ENCODE measurements around the gene LZTS3. TPM values are rescaled to one million over a fixed set of nuclear protein-coding genes. Genes with fewer than 3 reads are reported as not detected.
"Not testable (repeated sequence)": the region's sequence is repeated elsewhere in the genome, so short reads cannot be mapped to it uniquely, and the experiment has no call there.

The LZTS3 gene
- total and polyA plus RNA-seq, 2 of the 13 experiments (the other 11 are each of a cell fraction or from before 2014, with no cell fraction given): 10.1 to 31.3 TPM

DNA sequence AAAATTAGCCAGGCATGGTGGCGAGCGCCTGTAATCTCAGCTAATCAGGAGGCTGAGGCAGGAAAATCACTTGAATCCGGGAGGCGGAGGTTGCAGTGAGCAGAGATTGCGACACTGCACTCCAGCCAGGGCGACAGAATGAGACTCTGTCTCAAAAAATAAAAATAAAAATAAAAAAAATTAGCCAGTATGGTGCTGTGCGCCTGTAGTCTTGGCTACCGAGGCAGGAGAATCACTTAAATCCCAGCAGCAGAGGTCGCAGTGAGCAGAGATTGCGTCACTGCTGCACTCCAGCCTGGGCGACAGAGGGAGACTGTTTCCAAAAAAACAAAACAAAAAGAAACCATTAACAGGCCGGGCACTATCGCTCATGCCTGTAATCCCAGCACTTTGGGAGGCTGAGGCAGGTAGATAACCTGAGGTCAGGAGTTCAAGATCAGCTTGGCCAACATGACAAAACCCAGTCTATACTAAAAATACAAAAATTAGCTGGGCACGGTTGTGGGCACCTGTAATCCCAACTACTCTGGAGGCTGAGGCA, 55.4 kb downstream of the LZTS3 start (continued):
- TF ChIP-seq, protein P1, sequence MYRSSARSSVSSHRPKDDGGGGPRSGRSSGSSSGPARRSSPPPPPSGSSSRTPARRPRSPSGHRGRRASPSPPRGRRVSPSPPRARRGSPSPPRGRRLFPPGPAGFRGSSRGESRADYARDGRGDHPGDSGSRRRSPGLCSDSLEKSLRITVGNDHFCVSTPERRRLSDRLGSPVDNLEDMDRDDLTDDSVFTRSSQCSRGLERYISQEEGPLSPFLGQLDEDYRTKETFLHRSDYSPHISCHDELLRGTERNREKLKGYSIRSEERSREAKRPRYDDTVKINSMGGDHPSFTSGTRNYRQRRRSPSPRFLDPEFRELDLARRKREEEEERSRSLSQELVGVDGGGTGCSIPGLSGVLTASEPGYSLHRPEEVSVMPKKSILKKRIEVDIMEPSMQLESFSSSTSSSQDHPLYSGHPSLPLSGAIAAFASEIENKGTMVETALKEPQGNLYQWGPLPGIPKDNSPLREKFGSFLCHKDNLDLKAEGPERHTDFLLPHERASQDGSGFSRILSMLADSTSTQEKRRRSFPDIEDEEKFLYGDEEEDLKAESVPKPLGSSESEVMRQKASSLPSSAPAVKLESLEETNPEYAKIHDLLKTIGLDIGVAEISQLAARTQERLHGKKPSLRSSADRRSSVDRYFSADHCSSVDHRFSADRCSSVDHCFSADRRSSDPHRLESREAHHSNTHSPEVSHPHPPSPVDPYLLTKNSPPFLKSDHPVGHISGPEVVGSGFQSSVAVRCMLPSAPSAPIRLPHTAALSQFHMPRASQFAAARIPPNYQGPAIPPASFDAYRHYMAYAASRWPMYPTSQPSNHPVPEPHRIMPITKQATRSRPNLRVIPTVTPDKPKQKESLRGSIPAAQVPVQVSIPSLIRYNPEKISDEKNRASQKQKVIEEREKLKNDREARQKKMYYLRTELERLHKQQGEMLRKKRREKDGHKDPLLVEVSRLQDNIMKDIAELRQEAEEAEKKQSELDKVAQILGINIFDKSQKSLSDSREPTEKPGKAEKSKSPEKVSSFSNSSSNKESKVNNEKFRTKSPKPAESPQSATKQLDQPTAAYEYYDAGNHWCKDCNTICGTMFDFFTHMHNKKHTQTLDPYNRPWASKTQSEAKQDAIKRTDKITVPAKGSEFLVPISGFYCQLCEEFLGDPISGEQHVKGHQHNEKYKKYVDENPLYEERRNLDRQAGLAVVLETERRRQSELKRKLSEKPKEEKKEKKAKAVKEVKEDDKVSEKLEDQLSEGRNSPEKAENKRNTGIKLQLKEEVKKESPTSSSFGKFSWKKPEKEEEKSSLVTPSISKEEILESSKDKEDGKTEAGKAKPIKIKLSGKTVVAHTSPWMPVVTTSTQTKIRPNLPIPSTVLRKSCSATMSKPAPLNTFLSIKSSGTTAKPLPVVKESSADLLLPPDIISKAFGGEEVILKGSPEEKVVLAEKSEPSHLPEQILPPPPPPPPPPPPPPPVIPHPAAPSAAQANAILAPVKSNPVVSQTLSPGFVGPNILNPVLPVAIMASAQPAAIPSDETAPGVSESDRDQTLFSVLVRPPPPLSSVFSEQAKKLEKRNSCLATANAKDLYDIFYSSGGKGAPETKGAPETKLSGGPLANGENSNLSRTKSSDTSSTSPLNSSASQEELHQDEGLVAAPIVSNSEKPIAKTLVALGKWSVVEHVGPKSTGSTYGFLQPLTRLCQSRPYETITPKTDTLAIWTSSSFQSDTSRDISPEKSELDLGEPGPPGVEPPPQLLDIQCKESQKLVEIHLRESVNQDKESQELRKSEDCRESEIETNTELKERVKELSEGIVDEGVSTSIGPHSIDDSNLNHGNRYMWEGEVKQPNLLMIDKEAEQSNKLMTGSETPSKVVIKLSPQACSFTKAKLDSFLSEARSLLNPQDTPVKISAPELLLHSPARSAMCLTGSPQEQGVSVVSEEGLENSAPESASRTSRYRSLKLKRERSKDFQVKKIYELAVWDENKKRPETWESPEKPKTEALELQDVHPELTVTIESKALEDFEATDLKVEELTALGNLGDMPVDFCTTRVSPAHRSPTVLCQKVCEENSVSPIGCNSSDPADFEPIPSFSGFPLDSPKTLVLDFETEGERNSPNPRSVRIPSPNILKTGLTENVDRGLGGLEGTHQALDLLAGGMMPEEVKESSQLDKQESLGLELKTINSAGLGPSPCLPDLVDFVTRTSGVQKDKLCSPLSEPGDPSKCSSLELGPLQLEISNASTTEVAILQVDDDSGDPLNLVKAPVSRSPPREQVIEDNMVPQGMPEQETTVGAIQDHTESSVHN (CRISPR knock-in tag; IDR thresholded peaks at IDR 0.05): 0 out of 2 replicates have a peak, but pooled peaks have one; percentile 8
- TF ChIP-seq KAT7 (CRISPR knock-in tag; IDR thresholded peaks at IDR 0.05; ENCODE audit: borderline replicate concordance) (peak; percentile 81; the same call in 1 of the 2 replicates), ZNF101 (CRISPR knock-in tag; IDR thresholded peaks at IDR 0.05; ENCODE audit: borderline replicate concordance, low read depth) (peak; percentile 83; the same call in 1 of the 2 replicates), PITX1 (CRISPR knock-in tag; IDR thresholded peaks at IDR 0.05) (peak; percentile 69; the same call in 1 of the 2 replicates), SMC3 (IDR thresholded peaks at IDR 0.05; ENCODE audit: low read length) (peak; percentile 98), MIER2 (CRISPR knock-in tag; IDR thresholded peaks at IDR 0.05) (peak; percentile 48; the same call in 1 of the 2 replicates), ZNF510 (CRISPR knock-in tag; IDR thresholded peaks at IDR 0.05; ENCODE audit: low read depth) (peak; percentile 80), FOXJ3 (CRISPR knock-in tag; IDR thresholded peaks at IDR 0.05; ENCODE audit: borderline replicate concordance) (peak; percentile 68; the same call in 1 of the 2 replicates), ADNP (CRISPR knock-in tag; IDR thresholded peaks at IDR 0.05) (peak; percentile 18; the same call in 1 of the 2 replicates), XRCC5 (optimal IDR thresholded peaks at IDR 0.05; ENCODE audit: low read length) (peak; percentile 95), ZNF205 (CRISPR knock-in tag; IDR thresholded peaks at IDR 0.05) (peak; percentile 85), ATF7 (IDR thresholded peaks at IDR 0.05) (peak; percentile 97), ATF7 (CRISPR knock-in tag; IDR thresholded peaks at IDR 0.05) (peak; percentile 97), SAP130 (CRISPR knock-in tag; IDR thresholded peaks at IDR 0.05; ENCODE audit: low read depth) (peak; percentile 84), SNAPC2 (CRISPR knock-in tag; IDR thresholded peaks at IDR 0.05) (0 out of 2 replicates have a peak, but pooled peaks have one; percentile 64), MAZ (CRISPR knock-in tag; IDR thresholded peaks at IDR 0.05; ENCODE audit: low read depth) (peak; percentile 66), PAX8 (CRISPR knock-in tag; IDR thresholded peaks at IDR 0.05; ENCODE audit: borderline replicate concordance) (peak; percentile 55; the same call in 1 of the 2 replicates)
- TF ChIP-seq, protein P2, sequence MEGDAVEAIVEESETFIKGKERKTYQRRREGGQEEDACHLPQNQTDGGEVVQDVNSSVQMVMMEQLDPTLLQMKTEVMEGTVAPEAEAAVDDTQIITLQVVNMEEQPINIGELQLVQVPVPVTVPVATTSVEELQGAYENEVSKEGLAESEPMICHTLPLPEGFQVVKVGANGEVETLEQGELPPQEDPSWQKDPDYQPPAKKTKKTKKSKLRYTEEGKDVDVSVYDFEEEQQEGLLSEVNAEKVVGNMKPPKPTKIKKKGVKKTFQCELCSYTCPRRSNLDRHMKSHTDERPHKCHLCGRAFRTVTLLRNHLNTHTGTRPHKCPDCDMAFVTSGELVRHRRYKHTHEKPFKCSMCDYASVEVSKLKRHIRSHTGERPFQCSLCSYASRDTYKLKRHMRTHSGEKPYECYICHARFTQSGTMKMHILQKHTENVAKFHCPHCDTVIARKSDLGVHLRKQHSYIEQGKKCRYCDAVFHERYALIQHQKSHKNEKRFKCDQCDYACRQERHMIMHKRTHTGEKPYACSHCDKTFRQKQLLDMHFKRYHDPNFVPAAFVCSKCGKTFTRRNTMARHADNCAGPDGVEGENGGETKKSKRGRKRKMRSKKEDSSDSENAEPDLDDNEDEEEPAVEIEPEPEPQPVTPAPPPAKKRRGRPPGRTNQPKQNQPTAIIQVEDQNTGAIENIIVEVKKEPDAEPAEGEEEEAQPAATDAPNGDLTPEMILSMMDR (CRISPR knock-in tag; IDR thresholded peaks at IDR 0.05): peak; percentile 95
- TF ChIP-seq MAZ (IDR thresholded peaks at IDR 0.05; ENCODE audit: borderline replicate concordance, low read depth, low read length): not testable (repeated sequence)
